NCI-H1417 (cell line): ENCODE results near the gene ACOT11.
"Not testable (repeated sequence)": the region's sequence is repeated elsewhere in the genome, so short reads cannot be mapped to it uniquely, and the experiment has no call there.

Source experiments
- DNase-seq, 3 experiments: peaks; one replicate each; lab custom pipeline; 2025; lab: John Stamatoyannopoulos, UW

The ACOT11 gene

DNA sequence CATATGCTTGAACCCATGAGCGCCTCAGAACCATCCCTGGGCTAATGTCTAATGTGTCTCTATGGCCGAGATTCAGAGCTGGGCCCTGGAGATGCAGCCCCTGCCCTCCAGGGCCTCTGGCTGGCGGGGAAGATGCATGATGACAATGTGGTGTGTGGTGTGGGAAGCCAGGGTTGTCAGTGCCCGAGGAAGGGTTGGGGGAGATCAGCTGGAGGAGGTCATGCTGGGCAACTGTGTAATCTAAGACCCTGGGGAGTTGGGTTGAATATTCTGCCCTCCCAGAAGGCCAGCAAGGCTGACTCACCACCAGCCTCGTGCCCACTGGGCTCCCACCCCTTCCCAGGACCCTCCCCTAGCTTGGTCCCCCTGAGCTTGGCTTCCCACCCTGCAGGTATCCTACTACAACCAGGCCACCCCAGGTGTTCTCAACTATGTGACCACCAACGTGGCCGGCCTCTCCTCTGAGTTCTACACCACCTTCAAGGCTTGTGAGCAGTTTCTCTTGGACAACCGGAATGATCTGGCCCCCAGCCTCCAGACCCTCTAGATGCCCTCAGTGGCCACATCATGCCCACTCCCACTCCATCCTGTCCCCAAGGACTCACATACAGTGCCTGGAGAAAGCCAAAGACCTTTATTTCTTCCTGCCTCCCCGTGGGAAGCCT lies 60.7 kb downstream of the ACOT11 start:
- DNase-seq = no peak

DNA sequence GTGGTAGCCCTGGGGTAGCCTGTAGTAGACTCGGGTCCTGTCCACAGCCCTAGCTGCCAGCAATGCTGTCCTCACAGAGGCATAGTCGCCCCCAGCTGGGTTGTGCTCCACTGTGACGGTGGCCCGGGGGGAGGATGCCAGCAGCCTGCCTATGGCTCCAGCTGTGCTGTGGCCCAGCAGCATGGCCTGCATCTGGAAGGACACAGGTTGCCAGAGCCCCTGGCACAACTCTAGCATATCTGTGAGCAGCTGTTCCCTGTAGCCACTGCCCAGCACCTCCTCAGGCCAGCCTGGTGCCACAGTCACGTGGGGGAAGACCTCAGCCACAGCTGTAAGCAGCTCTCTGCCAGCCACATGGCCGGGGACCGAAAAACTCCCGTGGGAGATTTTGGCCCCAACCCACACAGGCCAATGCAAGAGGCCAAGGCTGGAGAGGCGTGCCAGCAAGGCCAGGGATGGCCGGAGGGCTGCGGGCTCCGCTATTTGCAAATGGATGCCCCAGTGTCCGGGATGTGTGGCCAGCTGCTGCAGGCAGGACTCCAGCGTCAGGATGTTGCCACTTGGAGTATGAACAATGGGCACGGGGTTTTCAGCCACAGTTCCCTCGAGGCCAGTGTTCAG lies 61.4 kb downstream of the ACOT11 start:
- DNase-seq = no peak

DNA sequence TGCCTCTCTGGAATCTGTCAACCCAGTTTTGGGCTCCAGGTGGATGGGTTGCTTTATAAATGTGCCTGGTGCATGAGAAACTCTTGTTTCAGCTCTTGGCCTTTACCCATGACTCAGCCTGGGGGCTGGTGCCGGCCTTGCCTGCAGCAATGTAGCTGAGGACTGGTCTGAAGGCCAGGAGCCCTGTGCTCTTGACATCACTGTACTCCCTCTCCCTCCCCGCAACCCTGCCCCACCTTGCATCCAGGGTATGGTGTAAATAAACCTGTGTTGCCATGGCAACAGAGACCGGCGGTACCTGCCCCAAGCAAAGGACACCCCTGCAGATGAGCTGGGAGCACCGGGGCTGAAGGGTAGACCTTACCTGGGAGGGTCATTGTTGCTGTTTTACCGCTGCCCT lies 62.0 kb downstream of the ACOT11 start:
- DNase-seq = peak in 1 of 3 experiments; percentile 8

DNA sequence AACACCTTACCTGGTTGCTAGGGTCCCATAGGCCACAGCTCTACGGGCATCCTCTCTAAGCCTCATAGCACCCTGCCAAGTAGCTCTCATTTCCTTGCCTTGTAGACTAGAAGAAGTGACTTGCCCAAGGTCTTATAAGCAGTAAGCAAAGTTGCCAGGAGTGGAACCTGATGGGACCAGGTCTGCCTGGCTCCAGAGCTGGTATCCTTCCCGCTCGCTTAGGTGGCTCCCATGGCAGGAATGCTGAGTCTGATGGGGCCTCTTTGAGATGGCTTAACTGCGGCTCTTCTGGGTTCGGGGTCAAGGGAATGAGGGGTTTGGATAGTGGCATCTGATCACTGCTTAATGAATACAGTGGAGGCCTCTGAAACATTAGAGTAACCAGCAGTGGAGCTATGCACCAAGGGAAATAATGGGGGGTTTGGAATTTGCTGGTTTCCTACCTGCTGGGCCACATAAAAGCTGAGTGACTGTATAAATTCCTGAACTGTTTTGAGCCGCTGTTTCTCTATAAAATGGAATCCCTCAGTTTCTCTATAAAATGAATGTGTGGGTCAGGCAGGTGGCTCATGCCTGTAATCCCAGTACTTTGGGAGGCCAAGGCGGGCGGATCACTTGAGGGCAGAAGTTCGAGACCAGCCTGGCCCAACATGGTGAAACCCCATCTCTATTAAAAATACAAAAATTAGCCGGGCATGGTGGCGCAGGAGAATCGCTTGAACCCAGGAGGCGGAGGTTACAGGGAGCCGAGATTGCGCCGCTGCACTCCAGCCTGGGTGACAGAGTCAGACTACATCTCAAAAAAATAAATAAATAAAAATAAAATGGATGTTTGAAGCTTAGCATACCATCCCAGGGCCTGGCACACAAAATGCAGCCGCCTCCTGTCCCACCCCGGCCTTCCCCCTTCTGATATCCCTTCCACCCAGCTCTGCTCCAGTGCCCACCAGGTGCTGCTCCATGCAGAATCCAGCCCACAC lies 62.9 kb downstream of the ACOT11 start:
- no peak for DNase-seq

DNA sequence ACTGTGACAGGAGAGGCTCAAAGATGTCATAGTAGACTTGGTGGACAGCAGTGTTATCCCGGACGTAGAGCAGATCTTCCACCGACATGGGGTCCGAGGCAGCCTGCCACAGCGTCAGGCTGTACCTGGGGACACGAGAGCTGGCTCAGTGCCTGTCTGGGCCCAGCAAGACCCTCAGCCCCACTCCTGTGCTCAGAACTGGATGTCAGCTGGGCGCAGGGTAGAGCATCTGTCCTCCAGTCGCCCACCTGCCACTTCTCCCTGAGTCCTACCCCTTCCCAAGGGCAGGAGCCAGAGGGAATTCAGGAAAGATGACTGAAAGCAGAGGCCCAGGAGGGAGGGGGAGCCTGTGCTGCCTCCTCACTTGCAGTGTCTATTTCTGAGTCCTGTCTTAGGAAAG lies 63.6 kb downstream of the ACOT11 start:
- no peak for DNase-seq

DNA sequence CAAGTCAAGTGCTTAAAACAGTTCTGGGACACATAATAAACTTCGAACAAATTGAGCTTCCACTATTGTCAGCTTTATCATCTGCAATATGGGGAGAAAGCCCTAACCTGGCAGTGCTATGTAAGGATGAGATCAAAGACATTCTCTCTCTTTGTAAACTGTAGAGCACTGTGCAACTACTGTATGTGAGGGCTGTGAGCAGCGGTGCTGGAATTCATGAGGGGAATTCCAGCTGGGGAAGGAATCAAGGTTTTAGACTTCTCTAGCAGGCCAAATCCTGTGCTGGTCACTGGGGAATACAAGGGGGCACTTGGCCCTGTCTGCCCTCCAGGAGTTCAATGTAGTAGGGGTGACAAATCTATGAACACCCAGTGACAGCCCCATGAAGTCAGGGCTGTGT lies 66.0 kb downstream of the ACOT11 start:
- no peak for DNase-seq

DNA sequence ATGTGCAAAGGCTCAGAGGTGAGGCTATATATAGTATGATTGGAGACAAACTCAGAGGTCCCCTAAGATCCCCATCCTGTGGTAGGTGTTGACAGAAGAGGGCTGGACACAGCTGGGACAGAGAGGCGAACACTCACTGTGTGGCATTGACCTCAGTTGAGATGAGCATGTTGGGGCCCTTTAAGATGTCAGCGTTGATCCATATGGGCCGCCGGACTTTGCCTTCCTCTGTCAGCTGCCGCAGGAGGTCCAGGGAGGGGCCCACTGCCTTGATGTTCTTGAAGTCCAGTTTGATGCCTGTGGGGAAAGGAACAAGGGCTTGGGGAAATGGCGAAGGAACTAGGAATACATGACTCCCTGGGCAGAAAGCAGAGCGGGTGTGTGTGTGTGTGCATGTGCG lies 66.5 kb downstream of the ACOT11 start:
- DNase-seq = no peak

DNA sequence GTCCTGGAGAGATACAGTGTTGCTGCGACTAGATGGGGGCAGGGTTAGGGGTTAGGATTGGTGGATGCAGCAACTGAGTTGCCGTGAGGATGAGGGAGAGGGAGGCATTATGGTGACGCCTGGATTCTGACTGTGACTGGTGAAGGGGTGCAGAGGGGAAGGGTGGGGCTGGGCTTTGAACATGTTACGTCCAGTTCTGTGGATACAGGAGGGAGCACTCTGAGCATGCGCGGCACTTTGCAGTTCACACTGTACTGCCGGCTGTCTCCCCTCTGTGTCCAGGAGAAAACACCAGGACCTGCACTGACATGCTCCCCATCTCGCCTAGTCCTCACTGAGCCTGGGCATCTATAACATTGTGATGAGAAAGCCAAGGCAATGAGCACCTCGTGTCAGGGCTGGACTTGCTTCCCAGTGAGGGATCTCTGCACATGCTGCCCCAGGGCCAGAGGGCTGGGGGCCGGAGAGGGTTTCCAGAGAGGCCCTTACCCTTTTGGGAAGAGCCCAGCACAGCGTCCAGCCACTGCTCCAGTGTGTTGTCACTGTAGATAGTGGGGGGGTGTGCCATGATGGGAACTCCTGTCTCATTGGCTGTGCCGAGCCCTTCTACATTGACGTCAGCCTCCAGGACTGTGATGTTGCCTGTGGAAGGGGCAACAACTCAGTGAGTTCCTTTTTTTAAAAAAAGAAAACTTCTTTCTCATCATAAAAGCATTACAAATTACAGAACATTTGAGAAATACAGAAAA lies 67.7 kb downstream of the ACOT11 start:
- no peak for DNase-seq

DNA sequence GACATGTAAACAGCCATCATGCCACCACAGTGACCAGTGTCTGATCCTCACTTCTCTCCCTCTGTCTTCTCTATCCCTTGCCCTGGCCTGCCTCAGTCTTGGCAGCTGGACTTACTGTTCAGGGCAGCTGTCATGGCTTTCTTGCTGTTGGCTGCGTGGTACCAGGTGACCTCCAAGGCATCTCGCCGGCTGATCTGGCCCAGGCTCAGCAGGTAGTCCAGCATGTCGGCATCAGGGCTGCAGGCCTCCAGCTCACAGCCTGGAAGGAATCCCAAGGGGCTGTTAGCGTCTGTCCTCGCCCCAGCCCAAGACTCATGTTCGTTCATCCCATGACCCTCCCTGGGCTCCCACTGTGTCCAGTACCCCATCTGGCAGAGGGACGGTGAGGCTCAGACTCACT lies 71.7 kb downstream of the ACOT11 start:
- no peak for DNase-seq

DNA sequence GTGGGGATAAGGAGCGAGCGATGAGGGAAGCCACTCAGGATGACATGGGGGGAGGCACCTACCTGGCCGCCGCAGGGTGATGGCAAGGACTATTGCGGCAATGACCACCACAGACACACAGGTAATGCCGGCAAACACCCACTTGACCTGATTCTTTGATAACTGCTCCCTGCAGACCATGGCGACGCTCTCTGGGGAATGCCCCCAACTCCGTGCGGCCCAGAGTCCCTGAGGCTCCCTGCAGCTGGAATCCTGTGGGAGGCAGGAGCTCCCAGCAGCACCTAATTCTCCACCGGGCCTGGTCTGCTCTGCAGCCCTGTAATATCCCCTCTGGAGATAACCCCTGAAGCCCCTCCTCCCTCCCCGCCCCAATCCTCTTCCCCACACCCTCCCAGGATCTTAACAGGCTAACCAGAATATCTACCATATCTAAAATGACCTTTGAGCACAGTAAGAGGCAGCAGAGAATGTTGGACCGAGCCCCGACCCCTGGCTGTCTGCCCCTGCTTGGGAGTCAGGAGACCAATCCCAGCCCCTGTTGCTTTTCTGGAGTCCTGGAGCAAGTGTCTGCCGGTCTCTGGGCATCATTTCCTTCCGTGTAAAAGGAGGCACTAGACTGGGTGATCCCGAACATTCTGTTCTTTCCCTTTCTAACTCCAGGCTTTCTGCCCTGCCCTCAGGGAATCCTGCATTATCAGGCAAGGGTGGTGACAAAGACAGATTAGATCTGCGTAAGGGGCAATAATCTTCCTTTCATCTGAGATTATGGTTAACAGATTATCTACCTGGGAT lies 75.4 kb downstream of the ACOT11 start, which contains the start of gene FAM151A:
Gene FAM151A (minus strand): TSS at position 310 of the 792 bp plus-strand sequence. CDS start 130 bp downstream, at position 180.
- no peak for DNase-seq

DNA sequence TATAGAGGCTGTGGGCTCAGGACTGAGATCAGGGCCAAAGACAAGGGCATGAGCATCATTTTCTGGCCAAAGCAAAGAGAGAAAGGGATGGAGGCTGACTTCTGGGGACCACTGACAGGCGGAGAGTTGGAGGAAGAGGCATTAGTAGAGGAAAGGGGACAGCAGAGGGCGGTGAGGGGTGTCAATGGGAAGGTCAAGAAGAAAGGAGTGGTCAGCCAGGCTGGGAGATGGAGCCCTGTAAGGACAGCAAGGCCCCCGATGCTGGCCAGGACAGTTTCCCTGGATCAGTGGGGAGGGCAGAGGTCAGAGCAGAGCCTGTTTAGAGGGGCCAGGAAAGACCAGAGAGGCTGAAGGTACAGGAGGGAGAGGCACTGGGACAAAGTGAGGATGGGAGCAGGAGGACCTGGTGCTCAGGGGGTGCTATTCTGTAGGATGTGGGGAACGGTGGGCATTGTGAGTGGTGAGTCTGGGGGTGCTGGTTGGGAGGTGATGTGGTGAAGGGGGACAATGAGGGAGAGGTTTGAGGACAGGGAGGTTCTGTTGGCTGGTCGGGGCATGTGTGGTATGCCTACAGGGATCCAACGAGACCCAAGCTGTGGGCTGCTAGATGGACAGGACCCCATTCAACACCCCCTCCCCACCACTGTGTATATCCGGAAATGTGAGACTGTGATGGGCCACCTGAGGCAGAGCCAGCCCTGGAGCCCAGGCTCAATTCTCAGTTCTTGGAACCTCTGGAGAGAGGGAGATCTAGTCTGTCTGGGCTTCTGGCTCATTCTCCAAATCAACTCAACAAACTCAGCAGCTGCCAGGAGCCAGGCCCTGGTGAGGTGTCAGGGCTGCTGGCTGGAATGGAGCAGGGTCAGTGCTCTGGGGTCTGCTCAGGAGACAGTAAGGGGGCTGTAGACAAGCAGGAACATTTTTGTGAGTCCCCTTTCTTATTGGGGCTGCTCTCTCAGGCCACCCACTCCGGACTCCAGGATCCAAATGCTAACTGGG lies 76.7 kb downstream of the ACOT11 start:
- no peak for DNase-seq

DNA sequence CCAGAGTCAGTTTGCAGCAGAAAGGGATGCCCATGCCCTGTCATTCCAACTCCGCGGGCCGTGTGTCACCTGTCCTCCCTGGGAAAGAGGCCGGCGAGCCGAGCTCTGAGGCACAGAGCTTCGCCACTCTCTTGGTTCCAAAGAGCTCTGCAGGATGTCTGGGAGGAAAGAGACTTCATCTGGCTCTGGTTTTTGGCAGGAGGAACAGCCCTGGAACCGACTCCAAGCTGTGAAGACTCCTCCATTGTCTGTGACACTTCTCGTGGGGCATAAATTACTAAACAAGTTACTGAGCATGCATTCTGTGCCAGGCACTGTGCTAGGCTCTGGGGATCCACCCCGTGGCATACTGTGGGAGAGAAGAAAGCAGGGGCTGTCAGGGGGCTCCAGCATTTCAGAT lies 79.2 kb downstream of the ACOT11 start:
- DNase-seq = no peak

DNA sequence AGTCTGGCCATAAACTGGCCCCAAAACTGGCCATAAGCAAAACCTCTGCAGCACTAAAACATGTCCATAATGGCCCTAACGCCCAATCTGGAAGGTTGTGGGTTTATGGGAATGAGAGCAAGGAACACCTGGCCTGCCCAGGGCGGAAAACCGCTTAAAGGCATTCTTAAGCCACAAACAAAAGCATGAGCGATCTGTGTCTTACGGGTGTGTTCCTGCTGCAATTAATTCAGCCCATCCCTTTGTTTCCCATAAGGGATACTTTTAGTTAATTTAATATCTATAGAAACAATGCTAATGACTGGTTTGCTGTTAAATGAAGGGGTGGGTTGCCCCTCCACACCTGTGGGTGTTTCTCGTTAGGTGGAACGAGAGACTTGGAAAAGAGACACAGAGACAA lies 87.8 kb downstream of the ACOT11 start:
- DNase-seq = not testable (repeated sequence)

DNA sequence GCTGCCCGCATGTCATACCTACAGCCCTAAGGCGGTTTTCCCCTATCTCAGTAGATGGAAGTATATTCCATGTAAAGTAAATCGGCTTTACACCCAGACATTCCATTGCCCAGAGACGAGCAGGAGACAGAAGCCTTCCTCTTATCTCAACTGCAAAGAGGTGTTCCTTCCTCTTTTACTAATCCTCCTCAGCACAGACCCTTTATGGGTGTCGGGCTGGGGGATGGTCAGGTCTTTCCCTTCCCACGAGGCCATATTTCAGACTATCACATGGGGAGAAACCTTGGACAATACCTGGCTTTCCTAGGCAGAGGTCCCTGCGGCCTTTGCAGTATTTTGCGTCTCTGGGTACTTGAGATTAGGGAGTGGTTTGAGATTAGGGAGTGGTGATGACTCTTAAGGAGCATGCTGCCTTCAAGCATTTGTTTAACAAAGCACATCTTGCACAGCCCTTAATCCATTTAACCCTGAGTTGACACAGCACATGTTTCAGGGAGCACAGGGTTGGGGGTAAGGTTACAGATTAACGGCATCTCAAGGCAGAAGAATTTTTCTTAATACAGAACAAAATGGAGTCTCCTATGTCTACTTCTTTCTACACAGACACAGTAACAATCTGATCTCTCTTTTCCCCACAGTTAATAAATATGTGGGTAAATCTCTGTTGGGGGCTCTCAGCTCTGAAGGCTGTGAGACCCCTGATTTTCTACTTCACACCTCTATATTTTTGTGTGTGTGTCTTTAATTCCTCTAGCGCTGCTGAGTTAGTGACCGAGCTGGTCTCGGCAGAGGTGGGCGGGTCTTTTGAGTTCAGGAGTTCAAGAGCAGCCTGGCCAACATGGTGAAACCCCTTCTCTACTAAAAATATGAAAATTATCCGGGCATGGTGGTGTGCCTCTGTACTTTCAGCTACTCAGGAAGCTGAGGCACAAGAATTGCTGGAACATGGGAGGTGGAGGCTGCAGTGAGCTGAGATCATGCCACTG lies 88.7 kb downstream of the ACOT11 start:
- DNase-seq = not testable (repeated sequence)

DNA sequence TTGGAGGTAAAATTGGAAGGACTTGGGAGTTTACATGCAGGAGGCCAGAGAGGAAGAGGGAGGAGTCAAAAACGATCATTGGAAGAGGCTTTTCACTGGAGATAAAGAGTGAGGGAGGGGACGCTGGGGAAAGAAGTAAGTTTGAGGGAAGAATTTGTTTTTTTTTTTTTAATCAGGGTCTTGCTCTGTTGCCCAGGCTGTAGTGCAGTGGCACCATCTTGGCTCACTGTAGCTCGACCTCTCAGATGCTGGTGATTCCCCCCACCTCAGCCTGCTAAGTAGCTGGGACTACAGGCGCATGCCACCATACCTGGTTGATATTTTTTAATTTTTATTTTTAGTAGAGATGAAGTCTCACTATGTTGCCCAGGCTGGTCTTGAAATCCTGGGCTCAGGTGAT lies 92.3 kb downstream of the ACOT11 start:
- no peak for DNase-seq

DNA sequence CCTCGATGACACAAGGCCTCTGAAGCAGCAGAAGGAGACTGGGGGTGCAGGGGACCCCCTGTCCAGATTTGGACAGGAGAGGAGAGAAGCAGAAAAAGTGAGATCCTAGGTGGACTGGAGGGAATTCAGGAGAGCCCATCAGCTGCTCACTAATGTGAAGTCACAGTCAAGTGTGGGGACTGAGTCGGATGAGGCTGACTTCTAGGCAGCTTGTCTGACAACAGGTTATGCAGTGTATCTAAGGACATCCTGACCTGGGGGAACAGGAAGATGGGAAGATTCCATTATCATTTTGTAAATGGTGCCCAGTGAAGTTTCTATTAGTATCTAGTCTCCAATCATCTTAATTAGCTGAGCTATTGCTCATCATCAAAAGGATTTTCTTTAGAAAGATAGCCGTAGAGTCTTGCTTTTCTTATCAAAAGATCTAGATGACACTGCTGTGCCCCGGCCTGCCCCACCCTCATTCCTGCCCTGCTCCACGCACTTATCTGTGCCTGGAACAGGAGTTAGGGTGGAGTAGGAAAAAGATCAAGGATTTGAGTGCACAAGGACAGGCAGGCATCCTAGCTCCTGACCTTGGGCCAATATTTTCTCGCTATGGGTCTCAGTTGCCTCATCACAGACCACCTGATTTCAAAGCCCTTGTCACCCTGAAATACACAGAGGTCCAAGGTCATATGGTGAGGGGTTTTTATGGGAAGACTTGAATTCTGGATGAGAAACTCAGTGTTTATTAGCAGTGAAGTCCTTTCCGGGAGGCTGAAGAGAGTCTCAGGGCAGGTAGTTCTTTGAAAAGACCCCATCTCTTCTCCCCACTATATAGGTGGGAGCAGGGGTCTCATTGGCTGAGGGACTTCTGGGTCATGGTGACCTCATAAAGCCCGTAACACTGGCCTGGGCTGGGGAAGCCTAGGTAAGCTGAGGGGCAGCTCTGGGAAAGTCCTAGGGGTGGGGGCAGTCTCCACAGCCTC lies 93.1 kb downstream of the ACOT11 start, which contains the start of gene MROH7:
Gene MROH7 (plus strand): TSS at position 924 of the 974 bp plus-strand sequence. CDS start 11,141 bp downstream, outside the sequence.
- DNase-seq = no peak

DNA sequence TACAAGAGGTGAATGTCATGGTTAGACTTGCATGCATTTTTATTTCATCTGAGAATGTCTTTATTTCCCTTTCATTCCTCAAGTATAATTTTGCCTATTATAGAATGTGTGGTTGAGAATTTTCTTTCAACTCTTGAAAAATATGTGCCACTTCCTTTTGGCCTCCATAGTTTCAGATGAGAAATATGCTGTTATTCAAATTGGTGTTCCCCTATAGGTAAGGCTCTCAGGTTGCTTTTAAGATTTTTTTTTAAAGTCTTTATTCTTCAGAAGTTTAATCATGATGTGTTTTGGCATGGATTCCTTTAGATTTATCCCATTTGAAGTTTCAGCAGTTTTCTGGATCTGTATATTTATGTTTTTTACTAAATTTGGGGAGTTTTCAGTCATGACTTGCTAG lies 95.7 kb downstream of the ACOT11 start:
- no peak for DNase-seq
